GM23338 (cell line): ENCODE measurements around the gene KRAS.

Experiments used
- CREB1 ChIP-seq: fragments of 250-450 bp; sonication (Bioruptor Pico); IDR thresholded peaks from 2 replicates; pipeline ENCODE4 v1.5.0; 2020; ENCODE audit warnings: low read depth, mild to moderate bottlenecking, moderate library complexity
- EZH2 ChIP-seq: fragments of 200-600 bp; sonication (generic); IDR thresholded peaks from one replicate; pipeline ENCODE4 v1.8.0; 2017; ENCODE audit warnings: antibody characterized with exemption, mild to moderate bottlenecking, low read depth; ENCODE audit not compliant: unreplicated experiment
- EZH2phosphoT487 ChIP-seq: fragments of 200-600 bp; sonication (generic); IDR thresholded peaks from one replicate; pipeline ENCODE4 v1.8.1; 2018; ENCODE audit warnings: antibody characterized with exemption; ENCODE audit not compliant: unreplicated experiment
- POLR2AphosphoS5 ChIP-seq: IDR thresholded peaks from 2 replicates; pipeline ENCODE4 v1.6.1; 2016; ENCODE audit warnings: antibody characterized with exemption, low read depth
- STAT1 ChIP-seq: IDR thresholded peaks from one replicate; pipeline ENCODE4 v1.6.1; 2016; ENCODE audit warnings: antibody characterized with exemption; ENCODE audit not compliant: unreplicated experiment
- ZNF114 ChIP-seq: fragments of 250-450 bp; sonication (Bioruptor Pico); IDR thresholded peaks from 2 replicates; pipeline ENCODE4 v1.5.0; 2020; ENCODE audit warnings: mild to moderate bottlenecking, moderate library complexity
- TF ChIP-seq, protein P1 (sequence below), 2 experiments: fragments of 200-600 bp in 1 of 2; sonication (generic) in 1 of 2; conservative IDR thresholded peaks; 2 replicates each; pipeline versions ENCODE4 v1.5.1 to v1.6.1; 2016 to 2017; ENCODE audit warnings: antibody characterized with exemption in 2 of 2, low read depth in 2 of 2, mild to moderate bottlenecking in 2 of 2, moderate library complexity in 1 of 2
- TF ChIP-seq, protein P2 (sequence below): IDR thresholded peaks from one replicate; pipeline ENCODE4 v1.6.1; 2018; ENCODE audit warnings: antibody characterized with exemption; ENCODE audit not compliant: unreplicated experiment
- TF ChIP-seq, protein P3 (sequence below): fragments of 250-450 bp; sonication (Bioruptor Pico); IDR thresholded peaks from 2 replicates; pipeline ENCODE4 v1.5.0; 2020; ENCODE audit warnings: mild to moderate bottlenecking, moderate library complexity

DNA sequence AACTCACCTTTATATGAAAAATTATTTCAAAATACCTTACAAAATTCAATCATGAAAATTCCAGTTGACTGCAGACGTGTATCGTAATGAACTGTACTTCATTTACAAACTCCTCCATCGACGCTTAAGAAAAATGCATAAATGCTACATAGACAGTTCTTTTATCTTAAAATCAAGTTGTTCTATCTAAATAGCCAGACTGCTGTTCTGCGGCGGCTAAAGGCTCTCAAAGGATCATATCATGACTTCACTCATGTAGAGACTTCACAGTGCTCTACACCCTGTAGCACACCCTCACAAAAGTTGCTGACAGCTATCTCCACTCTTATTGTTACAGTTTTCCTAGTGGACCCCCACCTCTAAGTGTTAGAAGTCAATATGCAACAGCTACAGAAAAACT is 5.2 kb downstream of the KRAS start:
- TF ChIP-seq, protein P1, sequence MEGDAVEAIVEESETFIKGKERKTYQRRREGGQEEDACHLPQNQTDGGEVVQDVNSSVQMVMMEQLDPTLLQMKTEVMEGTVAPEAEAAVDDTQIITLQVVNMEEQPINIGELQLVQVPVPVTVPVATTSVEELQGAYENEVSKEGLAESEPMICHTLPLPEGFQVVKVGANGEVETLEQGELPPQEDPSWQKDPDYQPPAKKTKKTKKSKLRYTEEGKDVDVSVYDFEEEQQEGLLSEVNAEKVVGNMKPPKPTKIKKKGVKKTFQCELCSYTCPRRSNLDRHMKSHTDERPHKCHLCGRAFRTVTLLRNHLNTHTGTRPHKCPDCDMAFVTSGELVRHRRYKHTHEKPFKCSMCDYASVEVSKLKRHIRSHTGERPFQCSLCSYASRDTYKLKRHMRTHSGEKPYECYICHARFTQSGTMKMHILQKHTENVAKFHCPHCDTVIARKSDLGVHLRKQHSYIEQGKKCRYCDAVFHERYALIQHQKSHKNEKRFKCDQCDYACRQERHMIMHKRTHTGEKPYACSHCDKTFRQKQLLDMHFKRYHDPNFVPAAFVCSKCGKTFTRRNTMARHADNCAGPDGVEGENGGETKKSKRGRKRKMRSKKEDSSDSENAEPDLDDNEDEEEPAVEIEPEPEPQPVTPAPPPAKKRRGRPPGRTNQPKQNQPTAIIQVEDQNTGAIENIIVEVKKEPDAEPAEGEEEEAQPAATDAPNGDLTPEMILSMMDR (conservative IDR thresholded peaks at IDR 0.05; ENCODE audit: low read depth in 2 of 2): no peak
- no peak for TF ChIP-seq POLR2AphosphoS5
- no peak for TF ChIP-seq EZH2phosphoT487
- TF ChIP-seq CREB1 (CRISPR knock-in tag): no peak
- TF ChIP-seq ZNF114: no peak
- TF ChIP-seq EZH2: no peak
- TF ChIP-seq, protein P2, sequence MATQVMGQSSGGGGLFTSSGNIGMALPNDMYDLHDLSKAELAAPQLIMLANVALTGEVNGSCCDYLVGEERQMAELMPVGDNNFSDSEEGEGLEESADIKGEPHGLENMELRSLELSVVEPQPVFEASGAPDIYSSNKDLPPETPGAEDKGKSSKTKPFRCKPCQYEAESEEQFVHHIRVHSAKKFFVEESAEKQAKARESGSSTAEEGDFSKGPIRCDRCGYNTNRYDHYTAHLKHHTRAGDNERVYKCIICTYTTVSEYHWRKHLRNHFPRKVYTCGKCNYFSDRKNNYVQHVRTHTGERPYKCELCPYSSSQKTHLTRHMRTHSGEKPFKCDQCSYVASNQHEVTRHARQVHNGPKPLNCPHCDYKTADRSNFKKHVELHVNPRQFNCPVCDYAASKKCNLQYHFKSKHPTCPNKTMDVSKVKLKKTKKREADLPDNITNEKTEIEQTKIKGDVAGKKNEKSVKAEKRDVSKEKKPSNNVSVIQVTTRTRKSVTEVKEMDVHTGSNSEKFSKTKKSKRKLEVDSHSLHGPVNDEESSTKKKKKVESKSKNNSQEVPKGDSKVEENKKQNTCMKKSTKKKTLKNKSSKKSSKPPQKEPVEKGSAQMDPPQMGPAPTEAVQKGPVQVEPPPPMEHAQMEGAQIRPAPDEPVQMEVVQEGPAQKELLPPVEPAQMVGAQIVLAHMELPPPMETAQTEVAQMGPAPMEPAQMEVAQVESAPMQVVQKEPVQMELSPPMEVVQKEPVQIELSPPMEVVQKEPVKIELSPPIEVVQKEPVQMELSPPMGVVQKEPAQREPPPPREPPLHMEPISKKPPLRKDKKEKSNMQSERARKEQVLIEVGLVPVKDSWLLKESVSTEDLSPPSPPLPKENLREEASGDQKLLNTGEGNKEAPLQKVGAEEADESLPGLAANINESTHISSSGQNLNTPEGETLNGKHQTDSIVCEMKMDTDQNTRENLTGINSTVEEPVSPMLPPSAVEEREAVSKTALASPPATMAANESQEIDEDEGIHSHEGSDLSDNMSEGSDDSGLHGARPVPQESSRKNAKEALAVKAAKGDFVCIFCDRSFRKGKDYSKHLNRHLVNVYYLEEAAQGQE: no peak
- TF ChIP-seq, protein P3, sequence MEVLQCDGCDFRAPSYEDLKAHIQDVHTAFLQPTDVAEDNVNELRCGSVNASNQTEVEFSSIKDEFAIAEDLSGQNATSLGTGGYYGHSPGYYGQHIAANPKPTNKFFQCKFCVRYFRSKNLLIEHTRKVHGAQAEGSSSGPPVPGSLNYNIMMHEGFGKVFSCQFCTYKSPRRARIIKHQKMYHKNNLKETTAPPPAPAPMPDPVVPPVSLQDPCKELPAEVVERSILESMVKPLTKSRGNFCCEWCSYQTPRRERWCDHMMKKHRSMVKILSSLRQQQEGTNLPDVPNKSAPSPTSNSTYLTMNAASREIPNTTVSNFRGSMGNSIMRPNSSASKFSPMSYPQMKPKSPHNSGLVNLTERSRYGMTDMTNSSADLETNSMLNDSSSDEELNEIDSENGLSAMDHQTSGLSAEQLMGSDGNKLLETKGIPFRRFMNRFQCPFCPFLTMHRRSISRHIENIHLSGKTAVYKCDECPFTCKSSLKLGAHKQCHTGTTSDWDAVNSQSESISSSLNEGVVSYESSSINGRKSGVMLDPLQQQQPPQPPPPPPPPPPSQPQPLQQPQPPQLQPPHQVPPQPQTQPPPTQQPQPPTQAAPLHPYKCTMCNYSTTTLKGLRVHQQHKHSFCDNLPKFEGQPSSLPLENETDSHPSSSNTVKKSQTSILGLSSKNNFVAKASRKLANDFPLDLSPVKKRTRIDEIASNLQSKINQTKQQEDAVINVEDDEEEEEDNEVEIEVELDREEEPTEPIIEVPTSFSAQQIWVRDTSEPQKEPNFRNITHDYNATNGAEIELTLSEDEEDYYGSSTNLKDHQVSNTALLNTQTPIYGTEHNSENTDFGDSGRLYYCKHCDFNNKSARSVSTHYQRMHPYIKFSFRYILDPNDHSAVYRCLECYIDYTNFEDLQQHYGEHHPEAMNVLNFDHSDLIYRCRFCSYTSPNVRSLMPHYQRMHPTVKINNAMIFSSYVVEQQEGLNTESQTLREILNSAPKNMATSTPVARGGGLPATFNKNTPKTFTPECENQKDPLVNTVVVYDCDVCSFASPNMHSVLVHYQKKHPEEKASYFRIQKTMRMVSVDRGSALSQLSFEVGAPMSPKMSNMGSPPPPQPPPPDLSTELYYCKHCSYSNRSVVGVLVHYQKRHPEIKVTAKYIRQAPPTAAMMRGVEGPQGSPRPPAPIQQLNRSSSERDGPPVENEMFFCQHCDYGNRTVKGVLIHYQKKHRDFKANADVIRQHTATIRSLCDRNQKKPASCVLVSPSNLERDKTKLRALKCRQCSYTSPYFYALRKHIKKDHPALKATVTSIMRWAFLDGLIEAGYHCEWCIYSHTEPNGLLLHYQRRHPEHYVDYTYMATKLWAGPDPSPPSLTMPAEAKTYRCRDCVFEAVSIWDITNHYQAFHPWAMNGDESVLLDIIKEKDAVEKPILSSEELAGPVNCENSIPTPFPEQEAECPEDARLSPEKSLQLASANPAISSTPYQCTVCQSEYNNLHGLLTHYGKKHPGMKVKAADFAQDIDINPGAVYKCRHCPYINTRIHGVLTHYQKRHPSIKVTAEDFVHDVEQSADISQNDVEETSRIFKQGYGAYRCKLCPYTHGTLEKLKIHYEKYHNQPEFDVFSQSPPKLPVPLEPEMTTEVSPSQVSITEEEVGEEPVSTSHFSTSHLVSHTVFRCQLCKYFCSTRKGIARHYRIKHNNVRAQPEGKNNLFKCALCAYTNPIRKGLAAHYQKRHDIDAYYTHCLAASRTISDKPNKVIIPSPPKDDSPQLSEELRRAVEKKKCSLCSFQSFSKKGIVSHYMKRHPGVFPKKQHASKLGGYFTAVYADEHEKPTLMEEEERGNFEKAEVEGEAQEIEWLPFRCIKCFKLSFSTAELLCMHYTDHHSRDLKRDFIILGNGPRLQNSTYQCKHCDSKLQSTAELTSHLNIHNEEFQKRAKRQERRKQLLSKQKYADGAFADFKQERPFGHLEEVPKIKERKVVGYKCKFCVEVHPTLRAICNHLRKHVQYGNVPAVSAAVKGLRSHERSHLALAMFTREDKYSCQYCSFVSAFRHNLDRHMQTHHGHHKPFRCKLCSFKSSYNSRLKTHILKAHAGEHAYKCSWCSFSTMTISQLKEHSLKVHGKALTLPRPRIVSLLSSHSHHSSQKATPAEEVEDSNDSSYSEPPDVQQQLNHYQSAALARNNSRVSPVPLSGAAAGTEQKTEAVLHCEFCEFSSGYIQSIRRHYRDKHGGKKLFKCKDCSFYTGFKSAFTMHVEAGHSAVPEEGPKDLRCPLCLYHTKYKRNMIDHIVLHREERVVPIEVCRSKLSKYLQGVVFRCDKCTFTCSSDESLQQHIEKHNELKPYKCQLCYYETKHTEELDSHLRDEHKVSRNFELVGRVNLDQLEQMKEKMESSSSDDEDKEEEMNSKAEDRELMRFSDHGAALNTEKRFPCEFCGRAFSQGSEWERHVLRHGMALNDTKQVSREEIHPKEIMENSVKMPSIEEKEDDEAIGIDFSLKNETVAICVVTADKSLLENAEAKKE (CRISPR knock-in tag): no peak
- TF ChIP-seq STAT1: no peak
